K562 (cell line): Measurements from ENCODE around the gene ATP4B. TPM values are rescaled to one million over a fixed set of nuclear protein-coding genes. Genes with fewer than 3 reads are reported as not detected.
A peak's percentile ranks its signal among the peaks of the same experiment; 100 is the strongest.
"Not testable (repeated sequence)": the region's sequence is repeated elsewhere in the genome, so short reads cannot be mapped to it uniquely, and the experiment has no call there.

Experiments
- ATAC-seq: fragments of 200-7000 bp; cut with Tn5 transposase; 3 replicates; pipeline ENCODE4 v1.9.1; 2020; ENCODE audit warnings: moderate library complexity
- BruUV-seq: library from RNA; stranded (reverse); fragments of 400-500 nt; replicated peaks from 2 replicates; lab custom pipeline; 2021; lab: Mats Ljungman, UMichigan
- CTCF ChIA-PET: fragments of 300-600 bp; formaldehyde crosslinking; extraction: SDS; loops from one replicate; lab custom pipeline; 2021; ENCODE audit warnings: low intra/inter-chr PET ratio; lab: Yijun Ruan, JAX
- POLR2A ChIA-PET: fragments of 300-600, 350-650 bp; sonication (Branson Sonifier 250); formaldehyde crosslinking; extraction: SDS; loops from one replicate; lab custom pipeline; 2021; ENCODE audit warnings: antibody characterized with exemption, inconsistent platforms; lab: Yijun Ruan, JAX
- DNase-seq, 4 experiments: peaks; one replicate each; pipeline versions ENCODE4 v3.0.0 to v3.0.0-alpha.2; 2011 to 2018; ENCODE audit warnings: low spot score in 3 of 4, mixed read lengths in 3 of 4; ENCODE audit errors: extremely low read depth in 1 of 4
- FAIRE-seq: peaks from 2 replicates; lab custom pipeline; 2011; peaks lifted over from hg19 to GRCh38; lab: Jason Lieb, UNC
- H2AFZ ChIP-seq: 2 replicates; pipeline ENCODE4 v1.6.0; 2011; ENCODE audit warnings: low read depth, low read length, control low read depth, inconsistent platforms
- H3K27ac ChIP-seq: fragments of 200-600 bp; 3 replicates; pipeline ENCODE4 v1.8.0; 2011; ENCODE audit warnings: low read depth, mild to moderate bottlenecking, control low read depth, inconsistent platforms, low read length, moderate library complexity, mixed read lengths; ENCODE audit errors: extremely low read depth
- H3K27me3 ChIP-seq, 2 experiments: fragments of 300-600 bp in 1 of 2; 2 replicates in 1 of 2; 3 replicates in 1 of 2; pipeline versions ENCODE4 v1.6.0 to v1.8.0; 2011; ENCODE audit warnings: inconsistent platforms in 2 of 2, low read length in 2 of 2, mild to moderate bottlenecking in 1 of 2, mixed read lengths in 1 of 2, moderate library complexity in 1 of 2; ENCODE audit not compliant: control insufficient read depth in 2 of 2, insufficient read depth in 2 of 2
- H3K36me3 ChIP-seq: fragments of 300-600 bp; 3 replicates; pipeline ENCODE4 v1.8.0; 2011; ENCODE audit warnings: mild to moderate bottlenecking, low read length, inconsistent platforms; ENCODE audit not compliant: control insufficient read depth, insufficient read depth
- H3K4me1 ChIP-seq, 2 experiments: fragments of 200-600 bp in 1 of 2; replicated peaks in 1 of 2; 2 replicates in 1 of 2; 3 replicates in 1 of 2; pipeline versions ENCODE4 v1.5.1 to v1.8.0; 2011; ENCODE audit warnings: inconsistent platforms in 2 of 2, low read length in 2 of 2, mild to moderate bottlenecking in 1 of 2, mixed read lengths in 1 of 2, moderate library complexity in 1 of 2; ENCODE audit not compliant: control insufficient read depth in 2 of 2, insufficient read depth in 2 of 2
- H3K4me2 ChIP-seq: 2 replicates; pipeline ENCODE4 v1.6.1; 2011; ENCODE audit warnings: low read length, control low read depth, inconsistent platforms, mixed read lengths; ENCODE audit not compliant: insufficient read depth
- H3K4me3 ChIP-seq: fragments of 200-600 bp; sonication (generic), shearing (Covaris generic); 2 replicates; pipeline ENCODE4 v1.5.1; 2016; ENCODE audit warnings: control low read depth, inconsistent platforms
- H3K79me2 ChIP-seq: fragments of 200-600 bp; 3 replicates; pipeline ENCODE4 v1.8.0; 2011; ENCODE audit warnings: low read length, inconsistent platforms; ENCODE audit not compliant: control insufficient read depth, insufficient read depth
- H3K9ac ChIP-seq, 2 experiments: 2 replicates each; pipeline versions ENCODE4 v1.6.0 to v1.6.1; 2011; ENCODE audit warnings: low read depth in 2 of 2, low read length in 2 of 2, control low read depth in 1 of 2, inconsistent platforms in 1 of 2, mild to moderate bottlenecking in 1 of 2, mixed read lengths in 1 of 2; ENCODE audit not compliant: insufficient read depth in 1 of 2
- H3K9me1 ChIP-seq: one replicate; pipeline ENCODE4 v1.6.0; 2011; ENCODE audit warnings: inconsistent platforms, mild to moderate bottlenecking, low read length, moderate library complexity; ENCODE audit not compliant: control insufficient read depth, insufficient read depth
- H3K9me3 ChIP-seq: replicated peaks from 2 replicates; pipeline ENCODE4 v1.5.1; 2011; ENCODE audit warnings: low read depth, low read length, inconsistent platforms; ENCODE audit not compliant: control insufficient read depth, insufficient read depth
- H4K20me1 ChIP-seq: replicated peaks from 2 replicates; pipeline ENCODE4 v1.6.1; 2011; ENCODE audit warnings: low read length, inconsistent platforms, mixed read lengths; ENCODE audit not compliant: control insufficient read depth, insufficient read depth
- WGBS: fragments of 100-300 bp; shearing (Covaris generic); methylation state at CpG from one replicate; pipeline ENCODE4 v1.1.6; 2016; ENCODE audit warnings: low coverage, mixed read lengths; ENCODE audit not compliant: insufficient coverage; ENCODE audit errors: missing lambda C conversion rate; 5-methylcytosine and 5-hydroxymethylcytosine counted together
- in situ Hi-C: fragments of 300-500 bp; cut with MboI; formaldehyde crosslinking; loops from 4 replicates; pipeline ENCODE4 v1.15.0; 2018; ENCODE audit warnings: inconsistent platforms, mixed read lengths
- intact Hi-C: fragments of 100-400 bp; cut with micrococcal nuclease; formaldehyde crosslinking; loops from 2 replicates; pipeline ENCODE4 v1.14.2; 2022
- polyA plus RNA-seq, 8 experiments: library from polyadenylated mRNA; depleted of rRNA in 4 of 8; stranded (reverse) in 5 of 8; unstranded in 3 of 8; fragments of >200 nt; fragmentation: Nextera tagmentation in 2 of 8; fragmentation: Illumina TruSeq in 1 of 8; extraction: Ambion mirVana in 2 of 8; extraction: Trizol in 1 of 8; gene quantifications; 2 replicates each; pipeline versions ENCODE4 v1.2.1 to v1.2.3, GENCODE V29; 2011 to 2014; ENCODE audit warnings: inconsistent platforms in 1 of 8, missing spikeins in 1 of 8
- total RNA-seq, 7 experiments: library from RNA; depleted of rRNA in 6 of 7; stranded (reverse); fragments of >200 nt in 6 of 7; fragmentation: Illumina TruSeq in 2 of 7; extraction: Trizol in 2 of 7; gene quantifications; 2 replicates each; pipeline versions ENCODE4 v1.2.1 to v1.2.3, GENCODE V29; 2011 to 2021; ENCODE audit warnings: low replicate concordance in 1 of 7
- TF ChIP-seq, protein P1 (sequence below): sonication (generic); formaldehyde crosslinking; IDR thresholded peaks from 2 replicates; pipeline ENCODE4 v1.8.1; 2023; ENCODE audit warnings: mild to moderate bottlenecking, missing genetic modification reagents
- TF ChIP-seq, protein P2 (sequence below), 3 experiments: IDR thresholded peaks in 2 of 3; conservative IDR thresholded peaks in 1 of 3; 2 replicates each; pipeline ENCODE4 v1.5.1; 2011 to 2012; ENCODE audit warnings: low read length in 3 of 3, mild to moderate bottlenecking in 3 of 3, control low read depth in 2 of 3, improper control_type of control experiment in 1 of 3, inconsistent platforms in 1 of 3, low read depth in 1 of 3, mixed read lengths in 1 of 3, moderate library complexity in 1 of 3; ENCODE audit not compliant: insufficient read depth in 2 of 3

ATP4B gene
- total and polyA plus RNA-seq, 9 of the 15 experiments (the other 6 are each of a cell fraction or from before 2014, with no cell fraction given), result not detected

DNA sequence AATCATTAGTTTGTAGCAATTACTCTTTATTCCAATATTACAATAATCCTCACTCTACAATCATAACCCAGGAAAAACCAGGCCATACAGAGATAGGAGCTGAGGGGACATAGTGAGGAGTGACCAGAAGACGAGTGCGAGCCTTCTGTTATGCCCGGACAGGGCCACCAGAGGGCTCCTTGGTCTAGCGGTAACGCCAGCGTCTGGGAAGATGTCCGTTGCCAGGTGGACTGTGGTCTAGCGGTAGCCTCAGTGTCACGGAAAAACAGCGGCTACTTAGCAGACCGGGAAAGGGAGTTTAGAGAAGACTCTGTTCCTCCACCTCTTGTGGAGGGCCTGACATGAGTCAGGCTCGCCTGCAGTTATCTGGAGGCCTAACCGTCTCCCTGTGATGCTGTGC is 36.5 kb downstream of the ATP4B start:
- H3K27ac ChIP-seq, H3K4me1 ChIP-seq, FAIRE-seq, H3K4me3 ChIP-seq, H2AFZ ChIP-seq, in situ Hi-C loops, H3K9me3 ChIP-seq, intact Hi-C loops, H3K4me2 ChIP-seq, CTCF ChIA-PET, H3K9me1 ChIP-seq, H4K20me1 ChIP-seq, H3K9ac ChIP-seq, ATAC-seq, BruUV-seq, H3K27me3 ChIP-seq, POLR2A ChIA-PET: not testable (repeated sequence)
- peaks cover 60% of the 10 kb centered on the region for H3K79me2 ChIP-seq
- TF ChIP-seq, protein P1, sequence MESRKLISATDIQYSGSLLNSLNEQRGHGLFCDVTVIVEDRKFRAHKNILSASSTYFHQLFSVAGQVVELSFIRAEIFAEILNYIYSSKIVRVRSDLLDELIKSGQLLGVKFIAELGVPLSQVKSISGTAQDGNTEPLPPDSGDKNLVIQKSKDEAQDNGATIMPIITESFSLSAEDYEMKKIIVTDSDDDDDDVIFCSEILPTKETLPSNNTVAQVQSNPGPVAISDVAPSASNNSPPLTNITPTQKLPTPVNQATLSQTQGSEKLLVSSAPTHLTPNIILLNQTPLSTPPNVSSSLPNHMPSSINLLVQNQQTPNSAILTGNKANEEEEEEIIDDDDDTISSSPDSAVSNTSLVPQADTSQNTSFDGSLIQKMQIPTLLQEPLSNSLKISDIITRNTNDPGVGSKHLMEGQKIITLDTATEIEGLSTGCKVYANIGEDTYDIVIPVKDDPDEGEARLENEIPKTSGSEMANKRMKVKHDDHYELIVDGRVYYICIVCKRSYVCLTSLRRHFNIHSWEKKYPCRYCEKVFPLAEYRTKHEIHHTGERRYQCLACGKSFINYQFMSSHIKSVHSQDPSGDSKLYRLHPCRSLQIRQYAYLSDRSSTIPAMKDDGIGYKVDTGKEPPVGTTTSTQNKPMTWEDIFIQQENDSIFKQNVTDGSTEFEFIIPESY, result peak; percentile 100
- TF ChIP-seq, protein P2, sequence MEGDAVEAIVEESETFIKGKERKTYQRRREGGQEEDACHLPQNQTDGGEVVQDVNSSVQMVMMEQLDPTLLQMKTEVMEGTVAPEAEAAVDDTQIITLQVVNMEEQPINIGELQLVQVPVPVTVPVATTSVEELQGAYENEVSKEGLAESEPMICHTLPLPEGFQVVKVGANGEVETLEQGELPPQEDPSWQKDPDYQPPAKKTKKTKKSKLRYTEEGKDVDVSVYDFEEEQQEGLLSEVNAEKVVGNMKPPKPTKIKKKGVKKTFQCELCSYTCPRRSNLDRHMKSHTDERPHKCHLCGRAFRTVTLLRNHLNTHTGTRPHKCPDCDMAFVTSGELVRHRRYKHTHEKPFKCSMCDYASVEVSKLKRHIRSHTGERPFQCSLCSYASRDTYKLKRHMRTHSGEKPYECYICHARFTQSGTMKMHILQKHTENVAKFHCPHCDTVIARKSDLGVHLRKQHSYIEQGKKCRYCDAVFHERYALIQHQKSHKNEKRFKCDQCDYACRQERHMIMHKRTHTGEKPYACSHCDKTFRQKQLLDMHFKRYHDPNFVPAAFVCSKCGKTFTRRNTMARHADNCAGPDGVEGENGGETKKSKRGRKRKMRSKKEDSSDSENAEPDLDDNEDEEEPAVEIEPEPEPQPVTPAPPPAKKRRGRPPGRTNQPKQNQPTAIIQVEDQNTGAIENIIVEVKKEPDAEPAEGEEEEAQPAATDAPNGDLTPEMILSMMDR (IDR thresholded peaks at IDR 0.05 in 2 of 3, conservative IDR thresholded peaks at IDR 0.05 in 1 of 3; ENCODE audit: insufficient read depth in 2 of 3, low read depth in 1 of 3, low read length in 3 of 3), result 0 out of 6 replicates have a peak, but pooled peaks of 1 of the 3 experiments have one; percentile 8
- peak in 1 of 4 experiments; percentile 2 for DNase-seq
- 81% methylated on average over 4 of the region's 13 CpGs for WGBS
- peaks cover 63% of the 10 kb centered on the region; the same call in 2 of the 3 replicates for H3K36me3 ChIP-seq
